ENCODE measurements around the gene TENM4.
A peak's percentile ranks its signal among the peaks of the same experiment; 100 is the strongest.

TENM4 gene

GRCh38 chr11:79101656-79102055 lies 339.2 kb downstream of the TENM4 start:
- no peak for TF ChIP-seq CTCF (IDR thresholded peaks at IDR 0.05; ENCODE audit: low read depth, low read length)
- DNase-seq (ENCODE audit: extremely low read depth, low read depth), result no peak

GRCh38 chr11:79100093-79100910 lies 340.5 kb downstream of the TENM4 start:
- peak; percentile 82 for TF ChIP-seq CTCF (IDR thresholded peaks at IDR 0.05; ENCODE audit: low read depth, low read length)
- no peak for DNase-seq (ENCODE audit: extremely low read depth, low read depth)

GRCh38 chr11:79098146-79098545 lies 342.7 kb downstream of the TENM4 start:
- TF ChIP-seq CTCF (IDR thresholded peaks at IDR 0.05; ENCODE audit: low read depth, low read length), result no peak

GRCh38 chr11:79097246-79097875 lies 343.5 kb downstream of the TENM4 start:
- no peak for DNase-seq (ENCODE audit: extremely low read depth, low read depth)
- TF ChIP-seq CTCF (IDR thresholded peaks at IDR 0.05; ENCODE audit: low read depth, low read length), result no peak

More at GRCh38 chr11:79098146-79098545, 342.7 kb downstream of the TENM4 start:
- no peak for DNase-seq (ENCODE audit: extremely low read depth, low read depth)

GRCh38 chr11:79095424-79095823 lies 345.4 kb downstream of the TENM4 start:
- TF ChIP-seq CTCF (IDR thresholded peaks at IDR 0.05; ENCODE audit: low read depth, low read length), result no peak
- no peak for DNase-seq (ENCODE audit: extremely low read depth, low read depth)

GRCh38 chr11:79094616-79095015 lies 346.2 kb downstream of the TENM4 start:
- TF ChIP-seq CTCF (IDR thresholded peaks at IDR 0.05; ENCODE audit: low read depth, low read length), result no peak
- DNase-seq (ENCODE audit: extremely low read depth, low read depth), result no peak

- no peak for TF ChIP-seq CTCF (IDR thresholded peaks at IDR 0.05; ENCODE audit: low read depth, low read length)
- peak; percentile 96 for DNase-seq (ENCODE audit: extremely low read depth, low read depth)
These were observed 348.0 kb downstream of the TENM4 start for GRCh38 chr11:79092791-79093353.

Measured in AG09319 (cell line).